Suprapubic skin (tissue), 4 donors: ENCODE data around the gene RUNDC3A.

Experiments used
- POLR2A ChIP-seq, 2 donors: fragments of 450-650 bp; IDR thresholded peaks; one replicate each; pipeline ENCODE4 v1.6.1; 2017; ENCODE audit warnings: antibody characterized with exemption in 2 of 2, mild to moderate bottlenecking in 2 of 2, moderate library complexity in 2 of 2
- POLR2AphosphoS5 ChIP-seq, 3 donors: sonication (generic); formaldehyde crosslinking; IDR thresholded peaks; one replicate each; pipeline ENCODE4 v1.6.1; 2017; ENCODE audit warnings: antibody characterized with exemption in 3 of 3
- TF ChIP-seq, protein P1 (sequence below), 2 donors: fragments of 200-600 bp in 1 of 2; fragments of 450-650 bp in 1 of 2; sonication (generic) in 1 of 2; IDR thresholded peaks; one replicate each; pipeline ENCODE4 v1.5.1; 2016 to 2019; ENCODE audit warnings: antibody characterized with exemption in 2 of 2, mild to moderate bottlenecking in 1 of 2, moderate library complexity in 1 of 2

DNA sequence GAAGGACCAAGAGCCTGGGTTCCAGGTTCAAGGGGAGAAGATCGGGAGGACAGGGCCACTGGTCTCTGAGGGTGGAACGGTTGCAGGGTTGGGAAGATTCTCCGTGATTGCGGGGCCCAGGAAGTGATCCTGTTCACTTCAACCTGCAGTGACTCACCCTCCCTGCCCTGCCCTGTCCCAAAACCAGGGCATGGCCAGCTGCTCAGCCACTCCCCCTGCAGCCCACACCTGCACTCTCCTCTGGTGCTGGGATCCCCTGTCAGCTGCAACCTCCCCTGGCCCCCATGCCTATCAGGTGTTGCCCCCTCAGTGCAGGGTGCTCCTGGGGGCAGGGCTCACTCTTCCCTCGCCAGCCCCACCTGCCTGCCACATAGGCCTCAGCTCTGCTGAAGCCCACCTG is 1.1 kb downstream of the RUNDC3A start:
- TF ChIP-seq POLR2A (IDR thresholded peaks at IDR 0.05) (no peak), POLR2AphosphoS5 (IDR thresholded peaks at IDR 0.05) (no peak)
- TF ChIP-seq, protein P1, sequence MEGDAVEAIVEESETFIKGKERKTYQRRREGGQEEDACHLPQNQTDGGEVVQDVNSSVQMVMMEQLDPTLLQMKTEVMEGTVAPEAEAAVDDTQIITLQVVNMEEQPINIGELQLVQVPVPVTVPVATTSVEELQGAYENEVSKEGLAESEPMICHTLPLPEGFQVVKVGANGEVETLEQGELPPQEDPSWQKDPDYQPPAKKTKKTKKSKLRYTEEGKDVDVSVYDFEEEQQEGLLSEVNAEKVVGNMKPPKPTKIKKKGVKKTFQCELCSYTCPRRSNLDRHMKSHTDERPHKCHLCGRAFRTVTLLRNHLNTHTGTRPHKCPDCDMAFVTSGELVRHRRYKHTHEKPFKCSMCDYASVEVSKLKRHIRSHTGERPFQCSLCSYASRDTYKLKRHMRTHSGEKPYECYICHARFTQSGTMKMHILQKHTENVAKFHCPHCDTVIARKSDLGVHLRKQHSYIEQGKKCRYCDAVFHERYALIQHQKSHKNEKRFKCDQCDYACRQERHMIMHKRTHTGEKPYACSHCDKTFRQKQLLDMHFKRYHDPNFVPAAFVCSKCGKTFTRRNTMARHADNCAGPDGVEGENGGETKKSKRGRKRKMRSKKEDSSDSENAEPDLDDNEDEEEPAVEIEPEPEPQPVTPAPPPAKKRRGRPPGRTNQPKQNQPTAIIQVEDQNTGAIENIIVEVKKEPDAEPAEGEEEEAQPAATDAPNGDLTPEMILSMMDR (IDR thresholded peaks at IDR 0.05): no peak
